NCI-H2227 treated with DMSO at 0.1 percent for 48 hours (cell line): Measurements from ENCODE around the gene LEMD1.

ENCODE experiments used
- DNase-seq: peaks from one replicate; lab custom pipeline; 2025; lab: John Stamatoyannopoulos, UW

The LEMD1 gene

GRCh38 chr1:205332015-205332791, 89.7 kb downstream of the LEMD1 start:
- DNase-seq, result no peak
